GM18520 (cell line): ENCODE results near the gene F8A1.
"Not testable (repeated sequence)": the region's sequence is repeated elsewhere in the genome, so short reads cannot be mapped to it uniquely, and the experiment has no call there.

Experiments used
- ATAC-seq: cut with Tn5 transposase; IDR thresholded peaks from one replicate; pipeline ENCODE4 v1.9.1; 2021; ENCODE audit not compliant: unreplicated experiment

The F8A1 gene

DNA sequence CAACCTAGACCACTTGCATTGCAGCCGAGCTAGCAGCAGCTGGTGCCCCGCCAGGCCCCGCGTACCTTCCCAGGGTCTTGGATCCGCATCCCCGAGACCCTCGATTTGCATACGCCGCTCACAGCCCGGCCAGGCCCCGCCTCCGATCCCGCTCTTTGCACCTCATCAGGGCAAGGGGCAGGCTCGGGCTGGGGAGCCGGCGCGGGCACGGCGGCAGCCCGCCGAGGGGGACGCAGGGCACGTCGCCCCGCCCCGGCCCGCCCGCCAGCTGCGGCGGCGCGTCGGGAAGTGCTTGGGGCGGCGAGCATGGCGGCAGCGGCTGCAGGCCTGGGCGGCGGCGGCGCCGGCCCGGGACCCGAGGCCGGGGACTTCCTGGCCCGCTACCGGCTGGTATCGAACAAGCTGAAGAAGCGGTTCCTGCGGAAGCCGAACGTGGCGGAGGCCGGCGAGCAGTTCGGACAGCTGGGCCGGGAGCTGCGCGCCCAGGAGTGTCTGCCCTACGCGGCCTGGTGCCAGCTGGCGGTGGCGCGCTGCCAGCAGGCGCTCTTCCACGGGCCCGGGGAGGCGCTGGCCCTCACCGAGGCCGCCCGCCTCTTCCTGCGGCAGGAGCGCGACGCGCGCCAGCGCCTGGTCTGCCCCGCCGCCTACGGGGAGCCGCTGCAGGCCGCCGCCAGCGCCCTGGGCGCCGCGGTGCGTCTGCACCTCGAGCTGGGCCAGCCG lies at the start of gene F8A1:
Gene F8A1, plus strand, starts transcription at position 287 of the 720 bp plus-strand sequence. Its CDS starts 20 bp downstream, at position 307.
- peak; percentile 65 for ATAC-seq

DNA sequence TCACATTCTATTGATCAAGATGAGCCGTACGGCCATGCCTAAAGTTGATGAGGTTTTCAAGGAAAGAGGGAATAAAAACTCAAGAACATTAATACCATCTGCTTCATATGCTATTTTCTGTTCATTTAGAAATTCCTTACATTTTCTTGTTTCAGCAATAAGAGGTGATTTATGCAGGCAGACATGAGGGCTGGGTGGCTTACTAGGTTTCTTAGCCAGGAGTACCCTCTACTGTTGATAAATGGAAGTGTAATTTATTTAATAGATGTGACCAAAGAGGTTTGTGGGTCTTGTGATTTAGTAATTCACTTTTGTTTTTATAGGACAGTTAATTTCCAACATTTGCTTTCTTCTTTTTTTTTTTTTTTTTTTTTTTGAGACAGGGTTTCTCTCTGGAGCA lies 45.3 kb upstream of the F8A1 start:
- ATAC-seq, result no peak

DNA sequence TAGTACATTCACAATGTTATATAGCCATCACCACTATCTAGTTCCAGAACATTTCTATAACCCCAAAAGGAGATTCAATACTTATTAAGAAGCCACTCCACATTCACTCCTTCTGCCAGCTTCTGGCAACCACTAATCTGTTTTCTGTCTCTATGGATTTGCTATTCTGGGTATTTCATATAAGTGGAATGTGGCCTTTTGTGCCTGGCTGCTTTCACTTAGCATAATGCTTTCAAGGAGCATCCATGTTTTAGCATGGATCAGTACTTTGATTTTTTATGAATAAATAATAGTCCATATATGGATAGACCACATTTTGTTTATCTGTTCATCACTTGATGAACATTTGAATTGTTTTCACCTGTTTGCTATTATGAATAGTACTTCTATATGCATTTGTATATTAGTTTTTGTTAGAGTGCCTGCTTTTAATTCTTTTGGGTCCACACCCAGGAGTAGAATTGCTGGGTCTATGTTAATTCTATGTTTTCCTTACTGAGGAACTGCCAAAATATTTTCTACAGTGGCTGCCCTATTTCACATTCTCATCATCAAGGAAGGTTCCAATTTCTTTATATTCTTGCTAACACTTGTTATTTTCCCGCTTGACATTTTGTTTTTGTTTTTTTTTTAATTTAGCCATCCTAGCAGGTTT lies 35.1 kb upstream of the F8A1 start:
- ATAC-seq, result no peak

DNA sequence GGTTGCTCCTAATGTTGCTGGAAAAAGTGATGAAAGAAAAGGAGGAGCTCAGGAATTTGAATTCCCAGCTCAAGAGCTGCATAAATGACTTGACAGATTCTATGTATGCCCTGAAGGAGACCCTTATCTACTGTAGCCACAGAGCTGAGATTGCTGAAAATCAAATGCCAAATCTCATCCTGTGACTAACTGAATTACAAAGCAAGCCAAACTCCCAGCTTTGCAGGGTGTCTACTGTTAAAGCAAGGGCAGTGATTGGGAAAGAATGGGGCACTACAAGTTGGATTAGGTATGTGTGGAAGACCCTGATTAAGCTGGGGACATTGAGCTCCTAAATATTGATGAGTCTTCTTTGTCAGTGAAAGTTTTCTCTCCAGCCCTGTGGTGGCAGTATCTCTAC lies 30.9 kb upstream of the F8A1 start:
- ATAC-seq, result no peak

DNA sequence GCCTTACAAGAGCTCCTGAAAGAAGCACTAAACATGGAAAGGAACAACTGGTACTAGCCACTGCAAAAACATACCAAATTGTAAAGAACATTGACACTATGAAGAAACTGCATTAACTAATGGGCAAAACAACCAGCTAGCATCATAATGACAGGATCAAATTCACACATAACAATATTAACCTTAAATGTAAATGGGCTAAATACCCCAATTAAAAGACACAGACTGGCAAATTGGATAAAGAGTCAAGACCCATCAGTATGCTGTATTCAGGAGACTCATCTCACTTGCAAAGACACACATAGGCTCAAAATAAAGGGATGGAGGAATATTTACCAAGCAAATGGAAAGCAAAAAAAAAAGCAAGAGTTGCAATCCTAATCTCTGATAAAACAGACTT lies 17.6 kb upstream of the F8A1 start:
- ATAC-seq, result not testable (repeated sequence)

DNA sequence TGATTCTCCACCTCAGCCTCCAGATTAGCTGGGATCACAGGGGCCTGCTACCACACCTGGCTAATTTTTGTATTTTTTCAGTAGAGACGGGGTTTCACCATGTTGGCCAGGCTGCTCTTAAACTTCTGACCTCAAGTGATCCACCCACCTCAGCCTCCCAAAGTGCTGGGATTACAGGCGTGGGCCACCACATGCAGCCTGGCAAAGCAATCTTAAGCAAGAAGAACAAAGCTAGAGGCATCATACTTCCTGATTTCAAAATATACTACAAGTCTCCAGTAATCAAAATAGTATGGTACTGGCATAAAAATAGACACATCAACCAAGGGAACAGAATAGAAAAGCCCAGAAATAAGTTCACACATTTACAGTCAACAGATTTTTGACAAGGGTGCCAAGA lies 12.8 kb upstream of the F8A1 start:
- ATAC-seq, result no peak

DNA sequence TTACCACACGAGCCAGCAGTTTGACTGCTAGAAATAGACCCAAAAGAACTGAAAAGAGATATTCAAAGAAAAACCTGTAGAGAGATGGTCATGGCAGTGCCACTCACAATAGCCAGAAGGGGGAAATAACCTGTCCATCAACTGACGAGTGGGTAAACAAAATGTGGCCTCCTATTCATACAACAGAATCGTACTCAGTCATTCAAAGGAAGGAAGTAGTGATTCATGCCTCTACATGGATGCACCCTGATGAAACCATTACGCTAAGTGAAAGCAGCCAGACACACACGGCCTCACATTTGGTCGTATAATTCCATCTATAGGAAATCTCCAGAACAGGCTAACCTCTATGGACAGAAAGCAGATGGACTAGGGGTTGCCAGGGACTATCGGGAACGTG lies 2.1 kb upstream of the F8A1 start:
- not testable (repeated sequence) for ATAC-seq

DNA sequence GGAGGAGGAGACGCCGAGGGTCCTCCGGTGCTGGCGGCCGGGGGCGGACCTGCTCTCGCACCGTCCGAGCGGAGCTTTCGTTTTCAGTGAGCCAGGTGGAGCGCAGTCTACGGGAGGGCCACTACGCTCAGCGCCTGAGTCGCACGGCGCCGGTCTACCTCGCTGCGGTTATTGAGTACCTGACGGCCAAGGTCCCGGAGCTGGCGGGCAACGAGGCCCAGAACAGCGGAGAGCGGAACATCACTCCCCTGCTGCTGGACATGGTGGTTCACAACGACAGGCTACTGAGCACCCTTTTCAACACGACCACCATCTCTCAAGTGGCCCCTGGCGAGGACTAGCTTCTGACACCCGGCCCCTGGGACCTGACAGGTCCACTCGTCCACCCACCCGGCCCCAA lies 1.1 kb upstream of the F8A1 start:
- not testable (repeated sequence) for ATAC-seq

DNA sequence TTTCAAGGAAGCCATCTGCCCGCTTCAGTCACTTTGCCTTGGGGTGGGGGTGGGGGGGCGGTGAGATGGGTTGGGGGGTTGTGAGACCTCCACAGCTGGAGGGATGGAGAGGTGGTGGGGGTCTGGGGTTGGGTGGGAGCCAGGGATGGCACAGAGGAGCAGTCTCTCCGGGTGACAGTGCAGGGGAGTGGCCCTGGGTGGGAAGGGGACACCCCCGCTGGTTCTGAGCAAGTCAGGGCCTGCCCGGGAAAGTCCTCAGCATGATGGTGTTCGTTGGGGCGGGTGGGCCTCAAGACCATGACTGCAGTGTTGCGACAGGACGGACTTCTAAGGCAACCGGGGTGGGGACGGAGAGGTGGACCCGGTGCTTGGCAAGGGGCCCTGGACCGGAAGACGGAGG lies 606 bp upstream of the F8A1 start:
- ATAC-seq, result not testable (repeated sequence)

DNA sequence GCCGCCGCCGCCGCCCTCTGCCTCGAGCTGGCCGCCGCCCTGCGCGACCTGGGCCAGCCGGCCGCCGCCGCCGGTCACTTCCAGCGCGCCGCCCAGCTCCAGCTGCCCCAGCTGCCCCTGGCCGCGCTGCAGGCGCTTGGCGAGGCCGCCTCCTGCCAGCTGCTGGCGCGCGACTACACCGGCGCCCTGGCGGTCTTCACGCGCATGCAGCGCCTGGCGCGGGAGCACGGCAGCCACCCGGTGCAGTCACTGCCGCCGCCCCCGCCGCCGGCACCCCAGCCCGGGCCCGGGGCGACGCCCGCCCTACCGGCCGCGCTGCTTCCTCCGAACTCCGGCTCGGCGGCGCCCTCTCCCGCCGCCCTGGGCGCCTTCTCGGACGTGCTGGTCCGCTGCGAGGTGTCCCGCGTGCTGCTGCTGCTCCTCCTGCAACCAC lies 650 bp downstream of the F8A1 start:
- ATAC-seq, result peak; percentile 28

DNA sequence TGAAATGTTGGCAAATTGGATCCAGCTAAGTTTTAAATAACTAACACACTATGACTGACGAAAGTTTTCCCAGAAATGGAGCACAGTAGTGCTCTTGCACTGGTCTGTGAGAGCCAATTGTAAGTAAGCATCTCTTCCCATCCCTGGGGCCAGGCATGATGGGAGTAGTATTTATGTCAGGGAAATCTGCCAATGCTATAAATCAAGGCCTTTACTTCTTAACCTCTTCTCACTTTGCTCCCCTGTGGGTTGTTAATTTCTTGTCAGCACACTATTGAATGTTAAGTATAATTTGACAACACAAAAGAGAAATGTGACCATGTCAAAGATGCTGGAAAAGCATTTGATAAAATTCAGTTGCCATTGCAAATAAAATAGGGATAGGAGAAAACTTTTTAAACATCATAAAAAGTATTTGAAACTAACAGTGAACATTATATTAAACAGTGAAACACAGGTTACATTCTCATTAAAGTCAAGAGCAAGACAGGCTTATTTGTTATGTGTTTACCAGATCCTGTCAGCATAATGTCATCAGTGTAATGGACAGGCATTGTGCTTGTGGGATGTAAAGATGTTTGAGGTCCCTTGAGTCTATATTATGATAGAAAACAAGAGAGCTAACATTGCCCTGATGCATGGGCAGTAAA lies 5.0 kb downstream of the F8A1 start:
- ATAC-seq, result no peak

DNA sequence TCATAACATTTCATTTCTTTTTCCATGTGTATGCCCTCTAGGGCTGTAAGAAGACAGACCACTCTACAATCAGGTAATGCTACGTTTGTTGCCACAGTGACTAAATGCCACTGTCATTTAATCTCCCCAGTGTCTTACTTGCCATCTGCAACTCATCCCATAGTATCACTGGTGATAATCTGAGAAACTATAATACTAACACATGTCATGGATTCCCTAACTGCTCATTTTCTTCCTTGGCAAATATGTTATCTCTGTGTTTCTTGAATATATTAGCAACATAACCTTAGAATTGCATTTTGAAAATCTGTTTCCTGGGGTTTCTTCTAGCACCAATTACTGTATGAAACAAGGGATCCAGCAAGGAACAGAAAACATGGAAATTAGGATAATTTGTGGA lies 6.1 kb downstream of the F8A1 start:
- ATAC-seq, result no peak

DNA sequence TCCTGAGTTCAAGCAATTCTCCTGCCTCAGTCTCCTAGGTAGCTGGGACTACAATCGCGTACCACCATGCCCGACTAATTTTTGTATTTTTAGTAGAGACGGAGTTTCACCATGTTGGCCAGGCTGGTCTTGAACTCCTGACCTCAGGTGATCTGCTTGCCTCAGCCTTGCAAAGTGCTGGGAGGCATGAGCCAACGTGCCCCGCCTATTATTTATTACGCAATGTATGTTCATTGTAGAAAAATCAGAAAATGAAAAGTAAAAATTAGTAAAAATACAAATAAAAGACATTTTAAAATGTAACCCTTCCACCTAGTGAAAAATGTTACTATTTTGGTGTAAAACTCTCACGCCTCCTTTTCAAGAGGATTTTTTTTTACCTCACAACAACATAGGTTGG lies 14.2 kb downstream of the F8A1 start:
- no peak for ATAC-seq

DNA sequence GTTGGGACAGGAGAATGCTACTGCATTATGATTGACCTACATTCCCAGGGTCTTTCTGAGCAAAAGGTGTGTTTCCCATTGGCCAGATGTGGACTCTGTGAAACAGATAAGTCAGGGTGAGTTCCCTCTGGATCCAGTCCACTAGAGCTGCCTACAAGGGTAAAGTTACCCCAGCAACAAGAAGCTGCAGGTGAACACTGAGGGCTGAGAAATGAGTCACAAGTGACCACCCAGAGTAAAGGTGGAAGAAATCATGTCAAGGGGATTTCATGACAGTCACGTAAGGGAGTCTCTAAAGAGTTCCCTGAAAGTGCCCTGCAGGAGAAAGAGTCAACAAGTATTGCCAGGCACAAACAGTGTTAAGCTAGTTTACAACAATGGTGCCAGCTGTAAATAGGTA lies 16.3 kb downstream of the F8A1 start:
- no peak for ATAC-seq

DNA sequence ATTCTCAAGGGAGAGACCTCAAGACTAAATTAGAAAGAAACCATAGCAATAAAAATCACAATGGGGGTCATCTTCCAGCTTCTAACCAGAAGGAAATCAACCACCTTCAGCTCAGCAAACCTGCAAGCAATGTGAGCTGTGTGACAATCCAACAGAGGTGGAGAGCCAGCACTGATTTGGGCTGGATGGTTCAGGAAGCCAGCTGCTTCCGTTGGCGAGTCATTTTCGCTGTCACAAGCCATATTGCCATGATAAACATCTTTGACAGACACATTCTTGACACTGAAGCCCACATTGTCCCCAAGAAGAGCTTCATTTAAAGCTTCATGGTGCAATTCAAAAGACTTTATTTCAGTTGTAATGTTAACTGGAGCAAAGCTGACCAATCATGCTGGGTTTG lies 22.7 kb downstream of the F8A1 start:
- no peak for ATAC-seq

DNA sequence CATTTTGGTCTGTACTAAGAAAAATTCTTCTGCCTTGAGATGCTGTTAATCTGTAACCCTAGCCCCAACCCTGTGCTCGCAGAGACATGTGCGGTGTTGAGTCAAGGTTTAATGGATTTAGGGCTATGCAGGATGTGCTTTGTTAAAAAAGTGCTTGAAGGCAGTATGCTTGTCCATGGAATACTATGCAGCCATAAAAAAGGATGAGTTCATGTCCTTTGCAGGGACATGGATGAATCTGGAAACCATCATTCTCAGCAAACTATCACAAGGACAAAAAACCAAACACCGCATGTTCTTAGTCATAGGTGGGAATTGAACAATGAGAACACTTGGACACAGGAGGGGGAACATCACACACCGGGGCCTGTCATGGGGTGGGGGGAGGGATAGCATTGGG lies 23.9 kb downstream of the F8A1 start:
- not testable (repeated sequence) for ATAC-seq

DNA sequence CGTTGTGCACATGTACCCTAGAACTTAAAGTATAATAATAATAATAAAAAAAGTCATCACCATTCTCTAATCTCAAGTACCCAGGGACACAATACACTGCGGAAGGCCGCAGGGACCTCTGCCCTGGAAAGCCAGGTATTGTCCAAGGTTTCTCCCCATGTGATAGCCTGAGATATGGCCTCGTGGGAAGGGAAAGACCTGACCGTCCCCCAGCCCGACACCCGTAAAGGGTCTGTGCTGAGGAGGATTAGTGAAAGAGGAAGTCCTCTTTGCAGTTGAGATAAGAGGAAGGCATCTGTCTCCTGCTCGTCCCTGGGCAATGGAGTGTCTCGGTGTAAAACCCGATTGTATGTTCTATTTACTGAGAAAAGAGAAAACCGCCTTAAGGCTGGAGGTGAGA lies 24.4 kb downstream of the F8A1 start:
- not testable (repeated sequence) for ATAC-seq

DNA sequence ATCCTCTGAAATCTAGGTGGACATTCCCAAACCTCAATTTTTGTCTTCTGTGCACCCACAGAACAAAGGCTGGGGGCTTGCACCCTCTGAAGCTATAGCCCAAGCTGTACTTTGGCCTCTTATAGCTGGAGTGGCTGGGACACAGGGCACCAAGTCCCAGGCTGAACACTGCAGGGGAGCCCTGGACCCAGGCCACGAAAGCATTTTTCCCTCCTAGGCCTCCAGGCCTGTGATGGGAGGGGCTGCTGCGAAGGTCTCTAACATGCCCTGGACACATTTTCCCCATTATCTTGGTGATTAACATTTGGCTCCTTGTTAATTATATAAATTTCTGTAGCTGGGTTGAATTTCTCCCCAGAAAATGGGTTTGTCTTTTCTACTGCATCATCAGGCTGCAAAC lies 27.9 kb downstream of the F8A1 start:
- ATAC-seq, result no peak

DNA sequence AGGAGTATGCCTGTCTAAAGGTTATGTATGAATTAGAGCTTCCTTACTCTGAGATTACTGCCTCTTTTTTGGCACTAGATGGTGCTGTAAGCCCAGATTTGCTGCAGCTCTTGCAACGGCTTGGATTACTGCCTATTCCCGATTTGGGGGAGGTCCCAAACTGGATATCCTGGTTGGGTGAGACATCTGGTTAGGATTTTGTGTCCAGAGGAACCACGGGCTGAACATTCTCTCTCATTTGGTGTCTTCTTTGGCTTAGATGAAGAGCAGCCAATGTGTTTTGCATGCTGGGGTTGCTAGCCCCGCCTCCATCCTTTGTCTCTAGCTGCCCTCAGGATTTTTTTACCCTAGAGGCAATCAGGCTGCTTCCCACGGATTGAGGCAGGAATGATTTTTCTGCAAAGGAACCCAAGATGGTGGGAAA lies 31.9 kb downstream of the F8A1 start:
- no peak for ATAC-seq

DNA sequence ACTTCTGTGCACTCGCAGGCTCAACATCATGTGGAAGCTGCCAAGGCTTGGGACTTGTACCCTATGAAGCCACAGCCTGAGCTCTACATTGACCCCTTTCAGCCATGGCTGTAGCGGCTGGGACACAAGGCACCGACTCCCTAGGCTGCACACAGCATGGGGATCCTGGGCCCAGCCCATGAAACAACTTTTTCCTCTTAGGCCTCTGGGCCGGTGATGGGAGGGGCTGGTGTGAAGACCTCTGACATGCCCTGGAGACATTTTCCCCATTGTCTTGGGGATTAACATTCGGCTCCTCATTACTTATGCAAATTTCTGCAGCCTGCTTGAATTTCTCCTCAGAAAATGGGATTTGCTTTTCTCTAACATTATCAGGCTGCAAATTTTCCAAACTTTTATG lies 38.6 kb downstream of the F8A1 start:
- ATAC-seq, result not testable (repeated sequence)
